PC-9 (cell line): ENCODE measurements around the gene ABLIM2.

ENCODE experiments used
- EZH2 ChIP-seq: fragments of 200-600 bp; sonication (generic); IDR thresholded peaks from 2 replicates; pipeline ENCODE4 v1.8.0; 2017; ENCODE audit warnings: antibody characterized with exemption, low read depth
- TF ChIP-seq, protein P1 (sequence below): fragments of 200-600 bp; sonication (generic); conservative IDR thresholded peaks from 2 replicates; pipeline ENCODE4 v1.6.1; 2017; ENCODE audit warnings: mixed run types, antibody characterized with exemption, mild to moderate bottlenecking, moderate library complexity

- TF ChIP-seq, protein P1, sequence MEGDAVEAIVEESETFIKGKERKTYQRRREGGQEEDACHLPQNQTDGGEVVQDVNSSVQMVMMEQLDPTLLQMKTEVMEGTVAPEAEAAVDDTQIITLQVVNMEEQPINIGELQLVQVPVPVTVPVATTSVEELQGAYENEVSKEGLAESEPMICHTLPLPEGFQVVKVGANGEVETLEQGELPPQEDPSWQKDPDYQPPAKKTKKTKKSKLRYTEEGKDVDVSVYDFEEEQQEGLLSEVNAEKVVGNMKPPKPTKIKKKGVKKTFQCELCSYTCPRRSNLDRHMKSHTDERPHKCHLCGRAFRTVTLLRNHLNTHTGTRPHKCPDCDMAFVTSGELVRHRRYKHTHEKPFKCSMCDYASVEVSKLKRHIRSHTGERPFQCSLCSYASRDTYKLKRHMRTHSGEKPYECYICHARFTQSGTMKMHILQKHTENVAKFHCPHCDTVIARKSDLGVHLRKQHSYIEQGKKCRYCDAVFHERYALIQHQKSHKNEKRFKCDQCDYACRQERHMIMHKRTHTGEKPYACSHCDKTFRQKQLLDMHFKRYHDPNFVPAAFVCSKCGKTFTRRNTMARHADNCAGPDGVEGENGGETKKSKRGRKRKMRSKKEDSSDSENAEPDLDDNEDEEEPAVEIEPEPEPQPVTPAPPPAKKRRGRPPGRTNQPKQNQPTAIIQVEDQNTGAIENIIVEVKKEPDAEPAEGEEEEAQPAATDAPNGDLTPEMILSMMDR, result no peak
- TF ChIP-seq EZH2, result no peak
These were observed 190.9 kb downstream of the ABLIM2 start for GRCh38 chr4:7967501-7968261.
